NCI-H146 treated with DMSO at 0.1 percent for 48 hours (cell line): Measurements from ENCODE around the gene COL4A6.

ENCODE experiments used
- DNase-seq: peaks from one replicate; lab custom pipeline; 2025; ENCODE audit not compliant: unreplicated experiment; lab: John Stamatoyannopoulos, UW

COL4A6 gene

GRCh38 chrX:108341947-108342346 lies 96.3 kb downstream of the COL4A6 start:
- no peak for DNase-seq

- DNase-seq = no peak
These were observed 105.9 kb downstream of the COL4A6 start for GRCh38 chrX:108332281-108332680.

- DNase-seq = no peak
These were observed 106.9 kb downstream of the COL4A6 start for GRCh38 chrX:108331126-108331909.

- DNase-seq = no peak
These were observed 114.5 kb downstream of the COL4A6 start for GRCh38 chrX:108323751-108324150.

DNA sequence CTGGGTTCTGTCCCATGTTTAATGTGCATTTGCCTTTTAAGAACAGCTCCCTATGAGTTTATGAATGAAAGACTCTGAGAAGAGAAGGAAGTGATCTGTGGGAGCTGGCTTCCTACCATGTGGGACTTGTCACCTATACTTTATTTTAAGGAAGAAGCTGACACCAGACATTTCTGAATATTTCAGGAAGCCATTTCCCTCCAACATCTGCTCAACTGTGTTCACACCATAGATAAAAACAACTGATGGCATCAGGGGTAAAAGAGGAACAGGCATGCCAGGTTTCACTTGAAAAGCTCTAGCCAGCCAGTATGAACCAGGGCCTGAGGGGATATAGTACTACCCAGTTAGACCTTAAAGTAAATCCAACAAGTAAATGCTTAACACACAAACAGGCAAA lies 116.0 kb downstream of the COL4A6 start:
- no peak for DNase-seq

DNA sequence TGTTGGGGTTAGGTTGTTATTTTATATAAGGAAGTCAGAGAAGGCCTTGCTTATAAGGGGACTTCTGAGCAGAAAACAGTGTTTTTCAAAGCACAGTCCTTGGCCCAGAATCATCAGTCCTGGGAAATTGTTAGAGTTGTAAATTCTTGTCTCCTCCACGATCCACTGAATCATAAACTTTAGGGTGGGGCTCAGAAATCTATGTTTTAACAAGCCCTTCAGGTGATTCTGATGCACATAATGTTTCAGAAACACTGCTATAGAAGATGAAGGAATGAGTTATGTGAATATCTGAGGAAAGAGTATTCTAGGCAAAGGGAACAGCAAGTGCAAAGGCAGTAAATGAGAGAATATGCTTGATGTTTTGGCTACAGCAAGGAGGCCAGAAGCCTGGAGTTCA lies 121.8 kb downstream of the COL4A6 start:
- no peak for DNase-seq

DNA sequence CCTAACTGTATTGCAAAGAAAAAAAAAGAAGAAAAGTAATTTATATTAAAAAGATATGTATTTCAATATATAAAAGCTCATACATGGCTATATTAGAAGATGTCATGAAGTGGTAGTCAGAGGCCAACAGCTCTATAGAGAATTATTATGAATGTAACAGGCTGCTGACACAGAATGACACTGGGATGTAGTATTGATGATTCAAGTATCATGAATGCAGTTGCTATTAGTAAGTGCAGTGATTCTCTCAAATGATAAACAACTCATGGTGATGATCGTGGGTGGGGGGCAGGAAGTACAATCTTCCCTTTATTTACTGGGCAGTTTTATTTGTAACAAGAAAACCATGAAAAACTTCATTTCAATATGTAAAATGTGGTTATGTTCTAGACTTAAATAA lies 124.6 kb downstream of the COL4A6 start:
- DNase-seq = no peak

DNA sequence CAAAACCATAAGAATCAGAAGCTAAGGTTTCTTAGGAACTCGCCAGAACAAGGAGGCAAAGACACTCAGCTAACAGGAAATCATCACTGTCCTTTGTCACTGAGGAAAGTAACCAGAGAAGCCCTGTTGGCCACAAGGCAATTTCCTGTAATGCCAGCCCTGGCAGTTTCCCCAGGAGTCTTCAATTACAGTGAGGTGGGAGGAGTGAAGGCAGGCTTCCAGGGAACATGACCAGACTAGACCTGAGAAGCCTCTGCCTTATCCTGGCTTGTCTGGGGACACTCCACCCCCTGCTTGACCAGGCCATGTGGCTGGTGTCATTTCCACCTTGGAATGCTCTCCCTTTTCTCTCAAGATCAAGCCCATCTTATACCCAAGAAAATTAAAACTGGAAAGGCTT lies 125.3 kb downstream of the COL4A6 start:
- peak; percentile 17 for DNase-seq

GRCh38 chrX:108312011-108312410 lies 126.2 kb downstream of the COL4A6 start:
- no peak for DNase-seq

DNA sequence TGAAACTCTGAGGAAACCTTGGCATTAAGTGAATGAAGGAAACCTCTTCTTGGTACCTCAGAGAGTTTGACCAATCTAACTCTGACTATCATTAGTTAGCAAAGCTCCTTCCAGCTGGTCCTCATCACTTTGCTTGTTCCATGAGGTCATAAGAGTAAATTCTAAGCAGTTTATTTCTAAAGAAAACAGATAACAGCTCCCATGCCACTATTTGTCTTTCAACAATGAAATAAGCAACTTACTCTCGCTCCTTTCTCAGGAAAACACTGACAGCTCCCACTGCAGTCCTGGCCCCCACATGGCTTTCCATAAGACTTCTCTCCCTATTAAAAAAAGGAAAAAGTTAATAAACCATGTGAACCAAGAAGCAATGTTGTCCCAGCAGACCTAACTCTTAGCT lies 127.7 kb downstream of the COL4A6 start:
- DNase-seq = no peak

DNA sequence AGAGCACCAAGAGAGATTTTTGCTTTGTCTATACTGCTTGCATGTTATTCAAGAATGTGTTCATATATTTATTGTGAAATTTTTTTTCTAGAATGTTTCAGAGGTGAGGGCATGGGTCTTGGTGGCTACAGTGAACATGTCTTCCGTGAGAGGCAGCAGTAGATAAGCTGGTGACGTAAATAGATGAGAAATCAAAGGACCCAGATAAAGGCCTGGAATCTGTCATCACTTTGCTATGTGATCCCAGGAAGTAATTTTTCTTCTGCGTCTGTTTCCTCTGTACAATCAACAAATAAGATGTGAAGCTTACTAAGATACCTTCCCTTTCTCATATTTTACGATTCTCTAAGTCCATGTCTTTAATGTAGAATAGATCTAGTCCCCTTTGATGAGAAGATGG lies 129.1 kb downstream of the COL4A6 start:
- no peak for DNase-seq

DNA sequence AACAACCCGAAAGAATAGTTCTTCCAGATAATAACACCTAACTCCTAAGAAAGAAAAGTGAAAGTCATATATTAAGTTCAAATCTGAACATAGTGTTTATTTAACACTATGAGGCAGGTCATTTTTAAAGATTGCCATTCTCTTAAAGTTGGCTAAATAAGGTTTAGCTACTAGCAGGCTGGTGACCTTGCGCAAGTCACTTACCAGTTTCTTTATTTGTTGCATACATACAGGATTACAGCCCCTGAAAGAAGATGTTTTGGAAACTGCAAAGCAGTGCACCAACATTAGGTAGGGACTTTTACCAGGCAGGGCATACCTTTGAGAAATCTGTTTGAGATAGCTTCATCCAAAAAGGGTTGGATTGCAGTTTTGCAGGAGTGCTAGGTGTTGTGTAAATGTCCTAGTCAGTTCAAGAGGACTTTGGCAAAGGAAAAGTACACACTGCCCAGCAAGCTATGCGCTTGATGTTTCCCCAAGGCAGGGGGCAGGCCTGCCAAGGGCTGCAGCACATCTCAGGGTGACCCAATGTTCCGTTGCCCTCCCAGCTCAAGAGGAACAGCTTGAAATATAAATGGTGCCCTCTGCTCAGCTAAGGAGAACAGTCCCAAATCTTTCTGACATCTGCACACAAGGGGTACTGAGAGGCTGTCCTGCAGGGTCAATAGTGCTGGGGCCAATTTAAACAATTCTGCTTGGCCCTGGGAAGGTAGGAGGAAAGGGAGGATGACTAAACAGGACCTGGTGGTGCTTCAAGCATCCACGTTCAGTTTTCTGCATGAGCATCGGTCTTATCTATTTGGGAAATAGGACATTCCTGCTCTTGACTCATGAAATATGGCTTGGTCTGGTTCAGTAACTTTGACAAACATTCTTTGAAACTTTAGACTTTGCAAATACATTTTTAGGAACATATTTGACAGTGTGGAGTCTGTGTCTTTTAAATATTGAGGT lies 130.8 kb downstream of the COL4A6 start:
- DNase-seq = no peak

- DNase-seq = no peak
These were observed 132.1 kb downstream of the COL4A6 start for GRCh38 chrX:108306086-108306485.

- DNase-seq = no peak
These were observed 133.5 kb downstream of the COL4A6 start for GRCh38 chrX:108304757-108305156.

DNA sequence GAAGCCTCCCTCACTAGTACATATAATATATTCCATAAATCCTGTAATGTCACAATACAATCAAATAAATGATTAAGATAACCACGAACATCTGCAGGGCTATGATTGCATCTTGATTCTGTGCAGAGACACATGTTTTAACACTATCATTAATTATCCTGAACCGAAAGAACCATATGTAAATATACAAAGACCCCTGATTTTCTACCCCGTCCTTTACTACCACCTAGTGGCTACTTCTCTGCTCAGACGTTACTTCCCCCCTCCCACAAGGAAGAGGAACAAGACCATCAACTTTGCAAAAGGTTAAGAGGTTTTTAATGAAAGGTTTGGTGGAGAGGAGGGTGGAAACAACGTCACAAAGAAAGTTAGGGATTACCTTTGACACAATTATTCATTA lies 134.0 kb downstream of the COL4A6 start:
- DNase-seq = no peak

- no peak for DNase-seq
These were observed 134.5 kb downstream of the COL4A6 start for GRCh38 chrX:108303682-108304081.

DNA sequence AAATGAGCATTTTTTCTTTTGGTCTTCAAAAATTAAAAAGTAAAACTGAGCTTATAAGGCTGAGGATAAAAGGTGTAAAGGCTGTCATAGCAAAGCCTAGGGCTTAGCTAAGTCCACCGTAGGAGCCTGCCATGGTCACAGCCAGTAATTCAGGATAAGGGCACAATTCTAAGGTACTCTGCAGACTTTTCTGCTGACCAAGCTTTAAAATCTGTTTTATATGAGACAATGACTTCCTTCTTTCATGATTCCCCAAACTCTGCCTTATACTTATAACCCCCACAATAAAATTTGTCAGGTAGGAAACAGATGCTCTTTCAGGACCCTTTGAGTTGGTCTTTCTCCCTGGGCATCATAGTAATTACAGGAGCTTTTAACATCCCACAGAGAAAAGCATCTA lies 138.5 kb downstream of the COL4A6 start:
- no peak for DNase-seq

- no peak for DNase-seq
These were observed 139.1 kb downstream of the COL4A6 start for GRCh38 chrX:108299101-108299591.

- no peak for DNase-seq
These were observed 140.0 kb downstream of the COL4A6 start for GRCh38 chrX:108298165-108298602.

DNA sequence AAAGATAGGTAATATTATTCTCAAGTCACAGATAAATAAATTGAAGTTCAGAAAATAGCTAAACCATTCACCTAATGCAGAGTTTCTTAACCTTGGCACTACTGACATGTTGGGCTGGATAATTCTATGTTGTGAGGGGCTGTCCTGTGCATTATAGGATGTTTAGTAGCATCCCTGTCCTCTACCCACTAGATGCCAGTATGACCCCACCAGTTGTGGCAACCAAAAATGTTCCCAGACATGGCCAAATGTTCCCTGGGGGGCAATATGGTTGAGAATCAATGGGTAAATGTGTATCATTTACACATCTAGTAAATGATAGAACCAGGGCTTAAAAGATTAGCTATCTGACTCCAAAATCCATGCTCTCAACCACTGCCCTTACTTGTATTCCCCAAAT lies 140.9 kb downstream of the COL4A6 start:
- DNase-seq = no peak

DNA sequence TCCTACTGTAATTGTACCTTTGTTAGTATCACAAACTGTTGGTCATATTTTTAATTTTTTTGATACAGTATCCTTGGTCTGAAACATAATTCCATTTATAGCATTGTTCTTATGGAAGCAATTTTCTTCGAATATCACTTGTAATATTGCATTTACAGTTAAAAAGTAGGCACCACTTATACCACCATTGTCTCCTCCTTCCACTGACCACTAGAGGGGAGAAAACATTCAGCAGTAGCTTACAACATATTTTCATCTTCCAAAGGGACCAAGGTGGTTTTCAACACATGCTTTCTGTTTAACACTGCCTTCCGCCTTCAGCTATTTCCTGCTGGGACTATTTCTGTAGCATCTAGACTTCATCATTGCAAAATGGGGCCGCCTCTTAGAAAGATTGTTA lies 146.2 kb downstream of the COL4A6 start:
- no peak for DNase-seq

- DNase-seq = no peak
These were observed 152.3 kb downstream of the COL4A6 start for GRCh38 chrX:108285918-108286317.
